Right lobe of liver (tissue), 6 donors: ENCODE data around the gene PRKN. TPM values are rescaled to one million over a fixed set of nuclear protein-coding genes. Genes with fewer than 3 reads are reported as not detected.

Source experiments
- ATAC-seq, 4 donors: fragments of 200-7000 bp; cut with Tn5 transposase; one replicate each; pipeline ENCODE4 v1.9.1; 2020; ENCODE audit warnings: mild to moderate bottlenecking in 4 of 4, moderate library complexity in 4 of 4
- DNase-seq, 3 donors: peaks; one replicate each; pipeline ENCODE4 v3.0.0-alpha.2; 2020
- H3K27ac ChIP-seq, 3 donors: fragments of 200-600 bp; one replicate each; pipeline ENCODE4 v1.8.0; 2022
- H3K27me3 ChIP-seq, 2 donors: fragments of 200-600 bp; one replicate each; pipeline ENCODE4 v1.8.0; 2022
- H3K36me3 ChIP-seq, 4 donors: fragments of 200-600 bp; sonication (generic) in 1 of 4; one replicate each; pipeline versions ENCODE4 v1.5.1 to v1.8.0; 2017 to 2022; ENCODE audit warnings: control low read depth in 1 of 4
- H3K4me1 ChIP-seq, 4 donors: fragments of 200-600 bp; sonication (generic) in 1 of 4; one replicate each; pipeline versions ENCODE4 v1.5.1 to v1.8.0; 2017 to 2022; ENCODE audit warnings: control low read depth in 1 of 4
- H3K4me3 ChIP-seq, 3 donors: fragments of 200-600 bp; one replicate each; pipeline ENCODE4 v1.8.0; 2022
- H3K9me3 ChIP-seq, 4 donors: fragments of 200-600 bp; sonication (generic) in 1 of 4; one replicate each; pipeline versions ENCODE4 v1.5.1 to v1.8.0; 2017 to 2022; ENCODE audit warnings: control low read depth in 1 of 4
- CTCF ChIP-seq, 4 donors: fragments of 200-600 bp in 3 of 4; fragments of 450-650 bp in 1 of 4; IDR thresholded peaks; one replicate each; pipeline versions ENCODE4 v1.5.1 to v1.8.0; 2016 to 2022; ENCODE audit warnings: antibody characterized with exemption in 4 of 4, mild to moderate bottlenecking in 2 of 4
- POLR2A ChIP-seq: fragments of 450-650 bp; IDR thresholded peaks from one replicate; pipeline ENCODE4 v1.6.1; 2017; ENCODE audit warnings: antibody characterized with exemption, mild to moderate bottlenecking
- WGBS: methylation state at CpG from one replicate; pipeline ENCODE4 v1.1.6; 2018; ENCODE audit warnings: low coverage, low lambda C conversion rate; ENCODE audit not compliant: insufficient coverage; ENCODE audit errors: missing lambda C conversion rate; 5-methylcytosine and 5-hydroxymethylcytosine counted together
- intact Hi-C, 2 donors: fragments of 100-400 bp; cut with DNase I; formaldehyde crosslinking; loops; one replicate each; pipeline versions ENCODE4 v1.11.2 to v1.14.1; 2022
- total RNA-seq, 6 experiments: library from RNA; depleted of rRNA in 2 of 6; stranded (reverse); fragments of >200 nt in 2 of 6; fragmentation: NEBNext Ultra II Directional in 3 of 6; extraction: Animal tissue kit (Norgen Biotek cat#: 25700) in 3 of 6; gene quantifications; one replicate each; pipeline versions ENCODE4 v1.1.0 to v1.2.4, GENCODE V29; 2016 to 2023
- donor health status: DM: no; HTN: yes; CAD: no.
- donor health status: DM: no; HTN: no; CAD: no.
- donor health status: DM: no; HTN: no; CAD: no.
- donor health status: DM: no; HTN: yes; CAD: no.
- donor health status: DM: no; HTN: yes; CAD: no.

Gene PRKN
- total RNA-seq, 6 experiments from 2014 or later, result 1.1 to 3.7 (median 2.2) TPM

- H3K27me3 ChIP-seq, result no peaks in the 10 kb centered on the region
- intact Hi-C loops, result no loop called here
- ATAC-seq, result no peak
- no peaks in the 10 kb centered on the region for H3K36me3 ChIP-seq
- H3K4me3 ChIP-seq, result no peak overlapping the region
- no peak overlapping the region for H3K27ac ChIP-seq
- H3K9me3 ChIP-seq, result no peaks in the 10 kb centered on the region
- TF ChIP-seq POLR2A (no peak), CTCF (IDR thresholded peaks at IDR 0.05) (no peak)
- no peaks in the 10 kb centered on the region for H3K4me1 ChIP-seq
- no peak for DNase-seq
- WGBS, result 89% methylated on average over 5 of the region's 12 CpGs
Measured at GRCh38 chr6:161354276-161354840, 1373.2 kb downstream of the PRKN start.

GRCh38 chr6:161353208-161353613 is 1374.4 kb downstream of the PRKN start:
- Histone ChIP-seq H3K27me3 (no peaks in the 10 kb centered on the region), H3K36me3 (no peaks in the 10 kb centered on the region), H3K4me3 (no peak overlapping the region), H3K4me1 (no peaks in the 10 kb centered on the region), H3K9me3 (no peaks in the 10 kb centered on the region), H3K27ac (no peak overlapping the region)
- DNase-seq (no peak), ATAC-seq (peak in 1 of 4 donors; percentile 24)
- TF ChIP-seq CTCF (IDR thresholded peaks at IDR 0.05) (no peak), POLR2A (no peak)
- WGBS, result 72% methylated on average over 5 of the region's 11 CpGs
- intact Hi-C loops, result no loop called here

GRCh38 chr6:161351858-161352257 is 1375.7 kb downstream of the PRKN start:
- H3K4me3 ChIP-seq, result no peak overlapping the region
- TF ChIP-seq POLR2A (no peak), CTCF (IDR thresholded peaks at IDR 0.05) (no peak)
- WGBS, result 51% methylated on average over 5 of the region's 5 CpGs
- intact Hi-C loops, result no loop called here
- H3K27ac ChIP-seq, result no peak overlapping the region
- no peaks in the 10 kb centered on the region for H3K9me3 ChIP-seq
- H3K27me3 ChIP-seq, result no peaks in the 10 kb centered on the region
- ATAC-seq (no peak), DNase-seq (no peak)
- H3K4me1 ChIP-seq, result no peaks in the 10 kb centered on the region
- no peaks in the 10 kb centered on the region for H3K36me3 ChIP-seq

GRCh38 chr6:161349886-161350285 is 1377.7 kb downstream of the PRKN start:
- H3K4me1 ChIP-seq, result no peaks in the 10 kb centered on the region
- no peaks in the 10 kb centered on the region for H3K27me3 ChIP-seq
- H3K27ac ChIP-seq, result no peak overlapping the region
- intact Hi-C loops, result no loop called here
- H3K4me3 ChIP-seq, result no peak overlapping the region
- DNase-seq (no peak), ATAC-seq (no peak)
- no peaks in the 10 kb centered on the region for H3K36me3 ChIP-seq
- TF ChIP-seq CTCF (IDR thresholded peaks at IDR 0.05) (no peak), POLR2A (no peak)
- no peaks in the 10 kb centered on the region for H3K9me3 ChIP-seq
- 96% methylated on average over 18 of the region's 19 CpGs for WGBS

GRCh38 chr6:161348628-161348994 is 1379.0 kb downstream of the PRKN start:
- no peak for DNase-seq
- WGBS, result 96% methylated on average over 5 of the region's 5 CpGs
- TF ChIP-seq POLR2A, result no peak
- no peak for TF ChIP-seq CTCF (IDR thresholded peaks at IDR 0.05)
- Histone ChIP-seq H3K9me3 (no peaks in the 10 kb centered on the region), H3K27me3 (no peaks in the 10 kb centered on the region), H3K4me3 (no peak overlapping the region), H3K27ac (no peak overlapping the region), H3K36me3 (no peaks in the 10 kb centered on the region), H3K4me1 (no peaks in the 10 kb centered on the region)
- ATAC-seq, result no peak
- intact Hi-C loops, result no loop called here
